Thymus (tissue), 11 donors: ENCODE measurements around the gene MAPK7. TPM values are rescaled to one million over a fixed set of nuclear protein-coding genes. Genes with fewer than 3 reads are reported as not detected.

ENCODE experiments used
- DNase-seq, 9 donors: peaks; one replicate each; pipeline ENCODE4 v3.0.0-alpha.2; 2013; ENCODE audit warnings: low spot score in 9 of 9, low read depth in 6 of 9, missing footprints in 1 of 9
- H3K27ac ChIP-seq, 2 donors: one replicate each; pipeline ENCODE4 v1.5.1; 2013; ENCODE audit warnings: control low read depth in 1 of 2, low read depth in 1 of 2, low read length in 1 of 2, mild to moderate bottlenecking in 1 of 2, moderate library complexity in 1 of 2
- H3K27me3 ChIP-seq, 2 donors: one replicate each; pipeline ENCODE4 v1.5.1; 2013; ENCODE audit warnings: low read length in 1 of 2; ENCODE audit not compliant: control insufficient read depth in 2 of 2, insufficient read depth in 1 of 2
- H3K36me3 ChIP-seq, 2 donors: one replicate each; pipeline ENCODE4 v1.5.1; 2013; ENCODE audit warnings: low read length in 1 of 2, mild to moderate bottlenecking in 1 of 2, moderate library complexity in 1 of 2; ENCODE audit not compliant: control insufficient read depth in 2 of 2, insufficient read depth in 2 of 2
- H3K4me1 ChIP-seq, 2 donors: one replicate each; pipeline ENCODE4 v1.5.1; 2013; ENCODE audit warnings: low read length in 2 of 2; ENCODE audit not compliant: control insufficient read depth in 2 of 2, insufficient read depth in 2 of 2
- H3K4me3 ChIP-seq, 2 donors: one replicate each; pipeline ENCODE4 v1.5.1; 2013; ENCODE audit warnings: low read length in 2 of 2, control low read depth in 1 of 2, mild to moderate bottlenecking in 1 of 2
- H3K9me3 ChIP-seq, 2 donors: one replicate each; pipeline ENCODE4 v1.5.1; 2013; ENCODE audit warnings: low read length in 1 of 2, mild to moderate bottlenecking in 1 of 2; ENCODE audit not compliant: control insufficient read depth in 2 of 2, insufficient read depth in 1 of 2
- WGBS: extraction: QIAGEN DNeasy Blood & Tissue Kit; methylation state at CpG from one replicate; pipeline ENCODE4 v1.1.7; 2013; 5-methylcytosine and 5-hydroxymethylcytosine counted together
- polyA plus RNA-seq: library from polyadenylated mRNA; stranded (reverse); fragments of 200-250 nt; gene quantifications from one replicate; pipeline ENCODE4 v1.2.3, GENCODE V29; 2013
- total RNA-seq: library from RNA; stranded (reverse); fragments of 120-200 nt; gene quantifications from one replicate; pipeline ENCODE4 v1.2.4, GENCODE V29; 2013
- donor health status: healthy.

The MAPK7 gene
- total and polyA plus RNA-seq, 2 donors, result 3.3 to 13.7 TPM

DNA sequence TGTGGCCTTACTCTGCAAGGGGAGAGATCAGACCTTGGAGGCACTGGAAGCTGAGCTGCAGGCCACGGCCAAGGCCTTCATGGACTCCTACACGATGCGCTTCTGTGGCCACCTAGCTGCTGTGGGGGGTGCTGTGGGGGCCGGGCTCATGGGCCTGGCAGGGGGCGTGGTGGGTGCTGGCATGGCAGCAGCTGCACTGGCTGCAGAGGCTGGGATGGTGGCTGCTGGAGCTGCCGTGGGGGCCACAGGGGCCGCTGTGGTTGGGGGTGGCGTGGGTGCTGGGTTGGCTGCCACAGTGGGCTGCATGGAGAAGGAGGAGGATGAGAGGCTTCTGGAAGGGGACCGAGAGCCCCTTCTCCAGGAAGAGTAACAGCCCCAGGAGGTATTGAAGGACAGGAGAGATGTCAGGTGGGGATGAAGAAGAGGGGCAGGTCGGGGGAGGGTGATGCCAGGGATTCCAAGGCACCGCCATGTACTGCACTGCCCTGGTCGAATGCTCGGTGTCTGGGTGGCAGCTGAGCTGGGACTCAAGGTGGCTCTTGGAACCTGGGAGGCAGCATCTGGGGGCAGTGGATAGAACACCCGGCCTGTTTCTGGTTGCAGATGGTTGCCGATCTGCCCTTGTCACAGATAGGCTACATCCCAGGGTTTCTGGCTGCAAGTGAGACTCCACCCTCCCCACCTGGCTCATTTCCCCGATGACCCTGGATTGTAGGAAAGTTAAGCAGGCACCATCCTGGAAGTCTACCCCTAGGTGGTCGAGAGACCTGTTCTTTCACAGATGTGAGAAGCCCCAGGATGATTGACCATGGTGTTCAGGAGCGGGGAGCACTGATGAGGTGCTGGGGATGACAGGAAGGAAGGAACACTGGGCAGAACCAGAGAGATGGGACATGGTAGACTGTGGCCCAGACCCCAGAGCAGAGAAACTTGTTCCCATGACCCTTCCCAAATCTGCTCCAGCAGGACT is 37.8 kb downstream of the MAPK7 start:
- no peak overlapping the region for H3K4me3 ChIP-seq
- H3K4me1 ChIP-seq, result peaks cover 0 to 2% of the 10 kb centered on the region in 2 donors
- H3K9me3 ChIP-seq, result no peaks in the 10 kb centered on the region
- H3K27ac ChIP-seq, result no peak overlapping the region
- peaks cover 0 to 11% of the 10 kb centered on the region in 2 donors for H3K27me3 ChIP-seq
- 94% methylated on average over 18 of the region's 18 CpGs for WGBS
- no peak for DNase-seq
- H3K36me3 ChIP-seq, result no peaks in the 10 kb centered on the region

DNA sequence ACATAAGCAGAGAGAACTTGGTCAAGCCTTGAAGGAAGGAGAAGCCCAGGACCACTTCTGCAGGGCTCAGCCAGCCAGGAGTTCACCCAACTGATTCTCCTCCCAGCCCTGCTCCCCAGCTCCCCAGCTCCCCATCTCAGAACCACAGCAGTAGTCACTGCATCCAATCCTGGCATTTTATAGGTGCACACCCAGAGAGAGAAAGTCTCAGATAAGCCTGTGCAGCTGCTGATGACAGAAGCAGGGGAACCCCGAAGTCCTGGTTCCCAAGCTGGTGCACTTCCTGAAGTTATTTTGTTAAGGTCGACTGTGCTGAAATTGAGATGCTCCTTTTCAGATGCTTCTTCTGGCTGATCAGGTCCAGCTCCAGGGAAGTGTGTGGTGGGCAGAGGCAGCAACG is 39.3 kb downstream of the MAPK7 start:
- 64% methylated on average over 3 of the region's 3 CpGs for WGBS
- Histone ChIP-seq H3K36me3 (no peaks in the 10 kb centered on the region), H3K9me3 (no peaks in the 10 kb centered on the region), H3K27me3 (no peaks in the 10 kb centered on the region), H3K27ac (no peak overlapping the region), H3K4me1 (peaks cover 0 to 2% of the 10 kb centered on the region in 2 donors), H3K4me3 (no peak overlapping the region)
- DNase-seq, result no peak

DNA sequence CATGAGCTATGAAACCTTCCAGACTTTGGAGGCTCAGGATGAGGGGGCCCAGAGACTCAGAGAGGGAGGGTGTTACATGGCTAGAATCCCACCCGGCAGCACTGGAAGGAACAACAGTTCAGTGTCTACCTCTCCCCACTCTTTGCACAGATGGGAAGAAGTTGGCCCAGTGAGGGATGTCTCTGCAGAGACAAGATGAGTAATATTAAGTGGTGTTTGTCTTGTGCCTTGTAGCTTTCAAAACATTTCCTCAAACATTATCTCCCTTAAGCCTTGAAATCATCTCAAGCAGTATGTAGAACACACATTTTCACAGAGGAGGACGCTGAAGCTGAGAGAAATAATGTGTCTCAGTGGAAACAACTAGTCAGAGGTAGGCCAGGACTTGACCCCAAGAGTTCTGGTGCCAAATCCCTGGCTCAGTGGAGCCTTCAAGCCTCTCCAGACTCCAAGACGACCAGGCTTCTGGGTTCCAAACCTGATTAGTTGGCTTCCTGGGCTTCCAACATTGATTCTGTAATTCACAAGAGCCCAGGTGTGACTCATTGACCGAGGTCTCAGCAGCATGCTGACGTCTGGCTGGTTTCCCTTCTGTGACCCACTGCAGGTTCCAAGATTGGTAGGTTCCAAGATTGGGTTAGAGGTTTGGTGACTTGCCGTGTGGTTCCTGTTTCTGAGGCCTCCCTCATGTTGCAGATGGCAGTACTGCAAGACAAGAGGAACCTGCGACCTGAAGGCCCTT is 40.1 kb downstream of the MAPK7 start:
- DNase-seq, result no peak
- 69% methylated on average over 7 of the region's 7 CpGs for WGBS
- H3K9me3 ChIP-seq, result no peaks in the 10 kb centered on the region
- no peaks in the 10 kb centered on the region for H3K27me3 ChIP-seq
- H3K4me3 ChIP-seq, result no peak overlapping the region
- H3K36me3 ChIP-seq, result no peaks in the 10 kb centered on the region
- H3K27ac ChIP-seq, result no peak overlapping the region
- H3K4me1 ChIP-seq, result peaks cover 0 to 2% of the 10 kb centered on the region in 2 donors

DNA sequence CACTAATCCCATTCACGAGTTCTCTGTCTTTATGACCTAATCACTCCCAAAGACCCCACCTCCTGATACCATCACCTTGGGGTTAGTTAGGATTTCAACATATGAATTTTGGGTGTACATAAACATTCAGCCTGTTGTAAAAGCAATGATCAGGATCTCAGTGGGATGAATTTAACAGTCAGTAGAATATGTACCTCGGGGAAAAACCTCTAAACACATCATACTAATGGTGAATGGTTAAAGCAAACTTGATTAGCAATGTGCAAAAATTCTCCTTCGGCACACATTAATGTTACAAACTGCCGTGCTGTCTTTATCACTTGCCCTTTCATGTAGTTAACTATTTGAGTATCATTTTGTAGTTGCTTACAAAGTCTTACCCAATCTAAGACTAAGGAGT is 42.9 kb downstream of the MAPK7 start:
- no peak overlapping the region for H3K4me3 ChIP-seq
- no peaks in the 10 kb centered on the region for H3K36me3 ChIP-seq
- peaks cover 0 to 2% of the 10 kb centered on the region in 2 donors for H3K4me1 ChIP-seq
- WGBS, result 93% methylated on average over 4 of the region's 4 CpGs
- no peaks in the 10 kb centered on the region for H3K27me3 ChIP-seq
- no peak for DNase-seq
- no peaks in the 10 kb centered on the region for H3K9me3 ChIP-seq
- no peak overlapping the region for H3K27ac ChIP-seq

GRCh38 chr17:19421926-19422325 is 43.6 kb downstream of the MAPK7 start:
- WGBS, result 97% methylated on average over 6 of the region's 6 CpGs
- DNase-seq, result no peak
- no peak overlapping the region for H3K4me3 ChIP-seq
- H3K9me3 ChIP-seq, result no peaks in the 10 kb centered on the region
- H3K4me1 ChIP-seq, result peaks cover 0 to 2% of the 10 kb centered on the region in 2 donors
- no peak overlapping the region for H3K27ac ChIP-seq
- H3K36me3 ChIP-seq, result no peaks in the 10 kb centered on the region
- H3K27me3 ChIP-seq, result no peaks in the 10 kb centered on the region

DNA sequence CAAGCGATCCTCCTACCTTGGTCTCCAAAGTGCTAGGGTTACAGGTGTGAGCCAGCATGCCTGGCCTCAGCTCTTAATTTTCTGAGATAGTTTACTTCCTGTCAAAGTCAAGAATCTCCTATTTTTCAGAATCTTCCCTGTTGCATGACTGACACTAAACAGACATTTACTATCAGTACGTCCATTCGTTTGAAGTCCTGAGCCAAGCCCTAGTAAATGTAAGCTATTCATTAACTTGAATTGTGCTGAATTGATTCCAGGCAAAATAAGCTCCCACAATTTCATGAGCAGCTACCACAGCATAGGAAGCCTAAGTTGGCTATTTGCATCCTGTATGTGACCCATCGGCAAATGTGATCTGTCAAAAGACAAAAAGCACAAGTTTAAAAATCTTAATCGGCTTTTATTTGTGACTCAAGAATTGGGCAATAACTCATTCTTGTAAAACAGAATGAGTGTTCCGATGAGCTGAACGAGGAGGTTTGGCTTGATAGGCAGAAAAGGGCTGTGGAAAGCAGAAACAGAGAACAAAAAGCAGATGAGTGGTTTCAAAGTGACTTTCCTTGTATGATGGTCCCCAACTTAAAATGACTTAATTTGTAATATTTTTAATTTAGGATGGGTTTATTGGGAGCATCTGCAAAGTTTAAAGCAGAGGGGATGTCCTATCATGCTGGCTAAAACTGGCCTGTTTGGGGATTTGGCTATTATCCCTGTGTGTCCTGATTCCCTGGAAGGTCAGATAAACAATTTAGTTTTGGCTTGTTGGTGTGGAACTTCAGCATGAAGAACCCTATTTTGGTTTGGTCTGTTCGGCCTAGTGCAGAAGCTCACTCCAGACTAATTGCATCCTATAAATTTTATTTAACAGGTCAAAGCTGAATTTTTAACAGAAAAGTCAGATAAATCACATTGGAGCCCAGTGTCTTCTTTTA is 46.9 kb downstream of the MAPK7 start:
- Histone ChIP-seq H3K4me1 (no peaks in the 10 kb centered on the region), H3K9me3 (no peaks in the 10 kb centered on the region), H3K27me3 (no peaks in the 10 kb centered on the region), H3K4me3 (no peak overlapping the region), H3K36me3 (no peaks in the 10 kb centered on the region), H3K27ac (no peak overlapping the region)
- WGBS, result 94% methylated on average over 8 of the region's 8 CpGs
- DNase-seq, result no peak

DNA sequence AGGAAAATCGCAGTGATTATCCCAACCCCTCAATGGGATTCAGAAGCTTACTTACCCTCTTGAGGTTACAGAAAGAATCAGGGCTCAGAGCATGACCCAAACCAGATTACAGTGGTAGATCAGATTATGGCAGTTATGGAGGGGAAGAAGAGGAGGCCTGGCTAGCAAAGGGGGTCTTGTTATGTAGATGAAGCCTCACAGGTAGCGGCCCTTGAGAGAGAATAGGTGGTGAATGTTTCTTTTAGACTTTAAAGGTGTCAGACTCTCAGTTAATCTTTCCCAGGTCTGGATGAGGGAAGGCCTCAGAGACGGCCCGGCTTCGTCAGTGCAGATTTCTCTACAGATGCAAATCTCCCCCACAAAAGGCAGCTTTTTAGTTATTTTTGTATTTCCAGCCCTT is 48.3 kb downstream of the MAPK7 start:
- H3K36me3 ChIP-seq, result no peaks in the 10 kb centered on the region
- no peaks in the 10 kb centered on the region for H3K9me3 ChIP-seq
- no peaks in the 10 kb centered on the region for H3K4me1 ChIP-seq
- WGBS, result 98% methylated on average over 5 of the region's 5 CpGs
- H3K27me3 ChIP-seq, result no peaks in the 10 kb centered on the region
- no peak for DNase-seq
- H3K4me3 ChIP-seq, result no peak overlapping the region
- H3K27ac ChIP-seq, result no peak overlapping the region

DNA sequence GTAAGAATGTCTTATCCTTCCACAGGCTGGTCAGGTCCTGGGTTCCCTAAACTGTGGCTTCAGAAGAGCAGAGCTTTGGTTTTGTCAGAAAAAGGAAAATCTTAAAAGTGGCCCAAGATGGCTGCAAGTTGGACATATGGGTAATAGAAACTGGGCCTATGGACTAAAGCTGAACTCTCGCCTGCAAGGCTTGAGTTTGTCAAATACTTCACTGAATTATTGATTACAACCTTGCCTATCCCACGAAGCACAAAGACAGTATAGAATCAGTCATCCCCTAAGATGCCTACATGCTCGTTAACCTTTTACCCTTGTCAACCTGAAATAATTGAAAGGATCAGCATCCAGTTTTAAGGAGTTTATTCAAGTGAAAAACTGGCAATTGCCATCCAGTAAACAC is 53.4 kb downstream of the MAPK7 start:
- Histone ChIP-seq H3K4me1 (no peaks in the 10 kb centered on the region), H3K9me3 (no peaks in the 10 kb centered on the region), H3K27ac (no peak overlapping the region), H3K27me3 (no peaks in the 10 kb centered on the region), H3K4me3 (no peak overlapping the region), H3K36me3 (no peaks in the 10 kb centered on the region)
- WGBS, result 96% methylated on average over 3 of the region's 3 CpGs
- no peak for DNase-seq
